ENCODE data around the gene RYR2. TPM values are rescaled to one million over a fixed set of nuclear protein-coding genes. Genes with fewer than 3 reads are reported as not detected.

The RYR2 gene
- total and polyA plus RNA-seq, 2 experiments from 2014 or later = not detected

- H3F3A ChIP-seq (ENCODE audit: insufficient read depth) = no peaks in the 10 kb centered on the region
- H3K36me3 ChIP-seq (ENCODE audit: low read depth) = no peaks in the 10 kb centered on the region
- no peaks in the 10 kb centered on the region for H3K4me1 ChIP-seq (ENCODE audit: insufficient read depth)
- no peak for DNase-seq
- in situ Hi-C loops (cut with MboI) = no loop called here
- no peaks in the 10 kb centered on the region for H4K20me1 ChIP-seq (ENCODE audit: insufficient read depth)
- no peaks in the 10 kb centered on the region for H3K27me3 ChIP-seq (replicated peaks; ENCODE audit: insufficient read depth)
- no peak overlapping the region for H3K4me3 ChIP-seq
- TF ChIP-seq EZH2phosphoT487 (IDR thresholded peaks at IDR 0.05; ENCODE audit: insufficient read depth, low read depth) (no peak), EZH2 (IDR thresholded peaks at IDR 0.05; ENCODE audit: insufficient read depth, poor library complexity, severe bottlenecking) (no peak)
- WGBS, 2 experiments (ENCODE audit: low coverage in 1 of 2, low lambda C conversion rate in 2 of 2, missing lambda C conversion rate in 2 of 2) = 60 to 70% methylated on average over 8 of the region's 10 CpGs
- H2AFZ ChIP-seq = no peak overlapping the region
- no peaks in the 10 kb centered on the region for H3K79me2 ChIP-seq (ENCODE audit: insufficient read depth)
- no peak overlapping the region for H3K9ac ChIP-seq
- H3K4me2 ChIP-seq (ENCODE audit: unreplicated experiment) = no peak overlapping the region
- no peaks in the 10 kb centered on the region for H3K9me3 ChIP-seq (ENCODE audit: low read depth)
- H3K27ac ChIP-seq = no peak overlapping the region
- no peaks in the 10 kb centered on the region for H3K9me2 ChIP-seq (ENCODE audit: insufficient read depth)
Observed at GRCh38 chr1:237025358-237026074, 16.5 kb upstream of the RYR2 start.

- TF ChIP-seq EZH2 (IDR thresholded peaks at IDR 0.05; ENCODE audit: insufficient read depth, poor library complexity, severe bottlenecking) (no peak), EZH2phosphoT487 (IDR thresholded peaks at IDR 0.05; ENCODE audit: insufficient read depth, low read depth) (no peak)
- Histone ChIP-seq H3K4me1 (ENCODE audit: insufficient read depth) (no peaks in the 10 kb centered on the region), H3K4me2 (ENCODE audit: unreplicated experiment) (no peak overlapping the region), H3K9me2 (ENCODE audit: insufficient read depth) (no peaks in the 10 kb centered on the region), H3K27ac (no peak overlapping the region), H3K36me3 (ENCODE audit: low read depth) (no peaks in the 10 kb centered on the region), H2AFZ (no peak overlapping the region), H4K20me1 (ENCODE audit: insufficient read depth) (no peaks in the 10 kb centered on the region), H3K27me3 (replicated peaks; ENCODE audit: insufficient read depth) (no peaks in the 10 kb centered on the region), H3K9ac (no peak overlapping the region), H3K79me2 (ENCODE audit: insufficient read depth) (no peaks in the 10 kb centered on the region), H3K4me3 (no peak overlapping the region), H3K9me3 (ENCODE audit: low read depth) (no peaks in the 10 kb centered on the region), H3F3A (ENCODE audit: insufficient read depth) (no peaks in the 10 kb centered on the region)
- DNase-seq = no peak
- in situ Hi-C loops (cut with MboI) = no loop called here
- WGBS, 2 experiments (ENCODE audit: low coverage in 1 of 2, low lambda C conversion rate in 2 of 2, missing lambda C conversion rate in 2 of 2) = 32 to 34% methylated on average over 3 of the region's 3 CpGs
Observed at GRCh38 chr1:237029240-237029639, 12.7 kb upstream of the RYR2 start.

- Histone ChIP-seq H4K20me1 (ENCODE audit: insufficient read depth) (no peaks in the 10 kb centered on the region), H3K9me2 (ENCODE audit: insufficient read depth) (no peaks in the 10 kb centered on the region), H2AFZ (no peak overlapping the region), H3K9ac (no peak overlapping the region), H3K4me2 (ENCODE audit: unreplicated experiment) (no peak overlapping the region), H3K27ac (no peak overlapping the region), H3F3A (ENCODE audit: insufficient read depth) (no peaks in the 10 kb centered on the region), H3K9me3 (ENCODE audit: low read depth) (no peaks in the 10 kb centered on the region), H3K4me3 (no peak overlapping the region), H3K4me1 (ENCODE audit: insufficient read depth) (no peaks in the 10 kb centered on the region), H3K36me3 (ENCODE audit: low read depth) (no peaks in the 10 kb centered on the region), H3K27me3 (replicated peaks; ENCODE audit: insufficient read depth) (no peaks in the 10 kb centered on the region), H3K79me2 (ENCODE audit: insufficient read depth) (no peaks in the 10 kb centered on the region)
- whole genome bisulfite sequencing, 2 experiments (ENCODE audit: low coverage in 1 of 2, low lambda C conversion rate in 2 of 2, missing lambda C conversion rate in 2 of 2) = 35 to 41% methylated on average over 9 of the region's 9 CpGs
- in situ Hi-C loops (cut with MboI) = no loop called here
- no peak for TF ChIP-seq EZH2 (IDR thresholded peaks at IDR 0.05; ENCODE audit: insufficient read depth, poor library complexity, severe bottlenecking)
- TF ChIP-seq EZH2phosphoT487 (IDR thresholded peaks at IDR 0.05; ENCODE audit: insufficient read depth, low read depth) = no peak
- no peak for DNase-seq
Observed at GRCh38 chr1:237029850-237030535, 12.0 kb upstream of the RYR2 start.

- no peak for DNase-seq
- Histone ChIP-seq H3K9me2 (ENCODE audit: insufficient read depth) (no peaks in the 10 kb centered on the region), H3K9ac (no peak overlapping the region), H3K4me1 (ENCODE audit: insufficient read depth) (no peaks in the 10 kb centered on the region), H3K4me3 (no peak overlapping the region), H3K27me3 (replicated peaks; ENCODE audit: insufficient read depth) (no peaks in the 10 kb centered on the region), H3K9me3 (ENCODE audit: low read depth) (no peaks in the 10 kb centered on the region), H2AFZ (no peak overlapping the region), H3K27ac (no peak overlapping the region), H3K36me3 (ENCODE audit: low read depth) (no peaks in the 10 kb centered on the region), H4K20me1 (ENCODE audit: insufficient read depth) (no peaks in the 10 kb centered on the region), H3K79me2 (ENCODE audit: insufficient read depth) (no peaks in the 10 kb centered on the region), H3F3A (ENCODE audit: insufficient read depth) (no peaks in the 10 kb centered on the region), H3K4me2 (ENCODE audit: unreplicated experiment) (no peak overlapping the region)
- 8 to 13% methylated on average over 4 of the region's 4 CpGs for WGBS, 2 experiments (ENCODE audit: low coverage in 1 of 2, low lambda C conversion rate in 2 of 2, missing lambda C conversion rate in 2 of 2)
- no peak for TF ChIP-seq EZH2 (IDR thresholded peaks at IDR 0.05; ENCODE audit: insufficient read depth, poor library complexity, severe bottlenecking)
- TF ChIP-seq EZH2phosphoT487 (IDR thresholded peaks at IDR 0.05; ENCODE audit: insufficient read depth, low read depth) = no peak
- in situ Hi-C loops (cut with MboI) = no loop called here
Observed at GRCh38 chr1:237031480-237031879, 10.5 kb upstream of the RYR2 start.
